GM12878 (cell line): ENCODE results near the gene B9D1. TPM values are rescaled to one million over a fixed set of nuclear protein-coding genes. Genes with fewer than 3 reads are reported as not detected.

Experiments
- ATAC-seq: fragments of 200-7000 bp; cut with Tn5 transposase; 3 replicates; pipeline ENCODE4 v1.9.1; 2020; ENCODE audit warnings: mild to moderate bottlenecking, moderate library complexity
- BruUV-seq: library from RNA; stranded (reverse); fragments of 400-500 nt; replicated peaks from 2 replicates; lab custom pipeline; 2021; lab: Mats Ljungman, UMichigan
- CTCF ChIA-PET: fragments of 300-600 bp; sonication (Branson Sonifier 250); formaldehyde crosslinking; extraction: SDS; loops from one replicate; lab custom pipeline; 2021; ENCODE audit warnings: inconsistent platforms; lab: Yijun Ruan, JAX
- POLR2A ChIA-PET: fragments of 350-600 bp; formaldehyde crosslinking; extraction: SDS; loops from one replicate; lab custom pipeline; 2021; ENCODE audit warnings: inconsistent platforms; lab: Charles Lee
- RAD21 ChIA-PET: fragments of 300-600 bp; sonication (Branson Sonifier 250); formaldehyde crosslinking; loops from one replicate; lab custom pipeline; 2023; ENCODE audit warnings: antibody characterized with exemption; ENCODE audit not compliant: unreplicated experiment; lab: Charles Lee
- SMC1A ChIA-PET: fragments of 300-600 bp; sonication (Branson Sonifier 250); formaldehyde crosslinking; loops from one replicate; lab custom pipeline; 2023; ENCODE audit not compliant: unreplicated experiment, uncharacterized antibody; lab: Charles Lee
- DNase-seq: peaks from one replicate; pipeline ENCODE4 v3.0.0-alpha.2; 2011; ENCODE audit warnings: low read depth, low spot score
- FAIRE-seq: peaks from 3 replicates; lab custom pipeline; 2011; peaks lifted over from hg19 to GRCh38; lab: Jason Lieb, UNC
- H2AFZ ChIP-seq: 2 replicates; pipeline ENCODE4 v1.6.0; 2011; ENCODE audit warnings: low read depth, low read length, control low read depth; ENCODE audit not compliant: control insufficient read depth
- H3K27ac ChIP-seq: 2 replicates; pipeline ENCODE4 v1.5.1; 2011; ENCODE audit warnings: control low read depth; ENCODE audit not compliant: control insufficient read depth, insufficient read depth
- H3K27me3 ChIP-seq, 2 experiments: replicated peaks in 1 of 2; 2 replicates each; pipeline versions ENCODE4 v1.6.0 to v1.6.1; 2011; ENCODE audit warnings: low read length in 1 of 2; ENCODE audit not compliant: control insufficient read depth in 2 of 2, insufficient read depth in 2 of 2
- H3K36me3 ChIP-seq, 2 experiments: 2 replicates each; pipeline ENCODE4 v1.5.1; 2011; ENCODE audit warnings: low read length in 1 of 2; ENCODE audit not compliant: control insufficient read depth in 2 of 2, insufficient read depth in 2 of 2
- H3K4me1 ChIP-seq: 2 replicates; pipeline ENCODE4 v1.6.1; 2011; ENCODE audit warnings: mild to moderate bottlenecking, low read length, moderate library complexity, mixed read lengths; ENCODE audit not compliant: control insufficient read depth, insufficient read depth
- H3K4me2 ChIP-seq: 2 replicates; pipeline ENCODE4 v1.6.0; 2011; ENCODE audit warnings: control low read depth; ENCODE audit not compliant: control insufficient read depth, insufficient read depth
- H3K4me3 ChIP-seq: fragments of 200-600 bp; sonication (generic); 2 replicates; pipeline ENCODE4 v1.5.1; 2016
- H3K79me2 ChIP-seq: 2 replicates; pipeline ENCODE4 v1.6.0; 2011; ENCODE audit warnings: low read length; ENCODE audit not compliant: control insufficient read depth, insufficient read depth
- H3K9ac ChIP-seq: 2 replicates; pipeline ENCODE4 v1.8.0; 2011; ENCODE audit warnings: low read length, control low read depth, mixed read lengths; ENCODE audit not compliant: control insufficient read depth, insufficient read depth
- H3K9me3 ChIP-seq: replicated peaks from 3 replicates; pipeline ENCODE4 v1.5.1; 2011; ENCODE audit warnings: mild to moderate bottlenecking, low read length; ENCODE audit not compliant: control insufficient read depth, insufficient read depth
- H4K20me1 ChIP-seq: 2 replicates; pipeline ENCODE4 v1.6.0; 2011; ENCODE audit not compliant: control insufficient read depth, insufficient read depth
- BCL11A ChIP-seq: IDR thresholded peaks from 2 replicates; pipeline ENCODE4 v1.6.1; 2011; ENCODE audit warnings: low read depth, low read length
- ETV6 ChIP-seq, 2 experiments: fragments of 450-650 bp in 1 of 2; IDR thresholded peaks in 1 of 2; conservative IDR thresholded peaks in 1 of 2; 2 replicates each; pipeline ENCODE4 v1.6.1; 2014; ENCODE audit warnings: antibody characterized with exemption in 1 of 2, borderline replicate concordance in 1 of 2, low read depth in 1 of 2, mild to moderate bottlenecking in 1 of 2, moderate library complexity in 1 of 2
- MTA2 ChIP-seq: fragments of 450-650 bp; IDR thresholded peaks from 2 replicates; pipeline ENCODE4 v1.6.1; 2016; ENCODE audit warnings: low read depth, mild to moderate bottlenecking, moderate library complexity
- NR2C2 ChIP-seq: IDR thresholded peaks from 2 replicates; pipeline ENCODE4 v1.6.1; 2011; ENCODE audit warnings: borderline replicate concordance, low read depth; ENCODE audit not compliant: control insufficient read depth, insufficient read length
- PAX5 ChIP-seq: IDR thresholded peaks from 2 replicates; pipeline ENCODE4 v1.6.1; 2011; ENCODE audit warnings: low read depth, low read length, borderline replicate concordance
- POLR2AphosphoS2 ChIP-seq: IDR thresholded peaks from 2 replicates; pipeline ENCODE4 v1.6.1; 2011; ENCODE audit warnings: low read depth, mild to moderate bottlenecking, low read length, improper control_type of control experiment, moderate library complexity
- RELA ChIP-seq: fragments of 450-650 bp; IDR thresholded peaks from 2 replicates; pipeline ENCODE4 v1.8.0; 2014; ENCODE audit warnings: borderline replicate concordance; ENCODE audit not compliant: partially characterized antibody
- SRF ChIP-seq, 2 experiments: IDR thresholded peaks; 2 replicates each; pipeline ENCODE4 v1.6.1; 2011; ENCODE audit warnings: low read depth in 2 of 2, low read length in 2 of 2, mild to moderate bottlenecking in 1 of 2, moderate library complexity in 1 of 2
- STAT1 ChIP-seq: fragments of 450-650 bp; conservative IDR thresholded peaks from 2 replicates; pipeline ENCODE4 v1.6.1; 2014; ENCODE audit warnings: antibody characterized with exemption, mild to moderate bottlenecking
- STAT3 ChIP-seq: IDR thresholded peaks from 2 replicates; pipeline ENCODE4 v1.6.1; 2011; ENCODE audit warnings: low read depth, low read length, improper control_type of control experiment
- YBX1 ChIP-seq: fragments of 450-650 bp; IDR thresholded peaks from 2 replicates; pipeline ENCODE4 v1.6.1; 2016; ENCODE audit warnings: antibody characterized with exemption
- YY1 ChIP-seq: IDR thresholded peaks from 2 replicates; pipeline ENCODE4 v1.6.1; 2011; ENCODE audit warnings: low read depth, mild to moderate bottlenecking, low read length
- ZZZ3 ChIP-seq: IDR thresholded peaks from 2 replicates; pipeline ENCODE4 v1.6.1; 2011; ENCODE audit warnings: low read depth; ENCODE audit not compliant: control insufficient read depth, insufficient read length
- WGBS: methylation state at CpG from one replicate; pipeline ENCODE4 v1.1.6; 2016; ENCODE audit warnings: low lambda C conversion rate; ENCODE audit not compliant: insufficient replicate concordance, insufficient coverage; ENCODE audit errors: missing lambda C conversion rate; 5-methylcytosine and 5-hydroxymethylcytosine counted together
- in situ Hi-C: fragments of 300-500 bp; cut with MboI; formaldehyde crosslinking; loops from 9 replicates; pipeline ENCODE4 v1.14.3; 2018; ENCODE audit warnings: mixed read lengths
- intact Hi-C: fragments of 100-400 bp; cut with micrococcal nuclease; formaldehyde crosslinking; loops from one replicate; pipeline ENCODE4 v1.14.2; 2022; ENCODE audit not compliant: unreplicated experiment
- polyA plus RNA-seq, 11 experiments: library from polyadenylated mRNA; depleted of rRNA in 4 of 11; unstranded in 6 of 11; stranded (reverse) in 5 of 11; fragments of >200 nt; fragmentation: Nextera tagmentation in 4 of 11; fragmentation: Illumina TruSeq in 1 of 11; extraction: Ambion mirVana in 4 of 11; extraction: Trizol in 1 of 11; gene quantifications; 1 replicate in 1 of 11; 2 replicates in 10 of 11; pipeline versions ENCODE4 v1.2.1 to v1.2.3, GENCODE V29; 2011 to 2016; ENCODE audit warnings: inconsistent platforms in 2 of 11, missing spikeins in 2 of 11, low read depth in 1 of 11
- total RNA-seq, 4 experiments: library from RNA; depleted of rRNA in 3 of 4; stranded (reverse); fragments of >200 nt in 3 of 4; fragmentation: Illumina TruSeq in 1 of 4; extraction: Trizol in 1 of 4; gene quantifications; 2 replicates each; pipeline versions ENCODE4 v1.2.1 to v1.2.3, GENCODE V29; 2013 to 2021
- TF ChIP-seq, protein P1 (sequence below): fragments of 450-650 bp; IDR thresholded peaks from 2 replicates; pipeline ENCODE4 v1.6.1; 2017; ENCODE audit warnings: mild to moderate bottlenecking, moderate library complexity
- TF ChIP-seq, protein P2 (sequence below): IDR thresholded peaks from 2 replicates; pipeline ENCODE4 v1.6.1; 2012; ENCODE audit warnings: low read depth, low read length, improper control_type of control experiment
- TF ChIP-seq, protein P3 (sequence below), 3 experiments: IDR thresholded peaks in 2 of 3; conservative IDR thresholded peaks in 1 of 3; 2 replicates each; pipeline ENCODE4 v1.5.1; 2011; ENCODE audit warnings: low read depth in 3 of 3, low read length in 3 of 3, mild to moderate bottlenecking in 3 of 3, control low read depth in 2 of 3, moderate library complexity in 2 of 3, inconsistent platforms in 1 of 3, mixed read lengths in 1 of 3; ENCODE audit not compliant: control insufficient read depth in 2 of 3, insufficient read depth in 1 of 3; ENCODE audit errors: extremely low read depth in 1 of 3

The B9D1 gene
- total and polyA plus RNA-seq, 10 of the 15 experiments (the other 5 are each of a cell fraction or from before 2014, with no cell fraction given), result 5.9 to 18.3 (median 9.8) TPM

- H3K27ac ChIP-seq, result no peak overlapping the region
- 82% methylated on average over 9 of the region's 9 CpGs for WGBS
- no peaks in the 10 kb centered on the region for H3K27me3 ChIP-seq
- ChIA-PET RAD21 (interaction anchor here (0.9 kb wide), 1 partner anchor 9 kb away, joined by 3 read pairs; the partner anchor contains the start of gene B9D1), POLR2A (no interaction called here), CTCF (interaction anchor here (1.3 kb wide), 1 partner anchor 9 kb away, joined by 4 read pairs; the partner anchor contains the start of gene B9D1), SMC1A (interaction anchor here (0.9 kb wide), 1 partner anchor 9 kb away, joined by 3 read pairs; no protein-coding TSS in a partner anchor)
- peaks cover 26% of the 10 kb centered on the region for H3K4me1 ChIP-seq
- no peak for ATAC-seq
- H3K9me3 ChIP-seq, result no peaks in the 10 kb centered on the region
- no peak overlapping the region for H2AFZ ChIP-seq
- H3K9ac ChIP-seq, result no peak overlapping the region
- no peak overlapping the region for H3K4me2 ChIP-seq
- H4K20me1 ChIP-seq, result 0 out of 2 replicates have a peak, but pooled peaks cover 3% of the 10 kb centered on the region
- in situ Hi-C loops, result no loop called here
- H3K79me2 ChIP-seq, result no peaks in the 10 kb centered on the region
- H3K4me3 ChIP-seq, result no peak overlapping the region
- DNase-seq, result no peak
- no peaks in the 10 kb centered on the region for H3K36me3 ChIP-seq
- intact Hi-C loops, result no loop called here
- no peak for TF ChIP-seq SRF (IDR thresholded peaks at IDR 0.05; ENCODE audit: low read depth in 2 of 2, low read length in 2 of 2)
- TF ChIP-seq RELA, result no peak
- no peak for TF ChIP-seq YBX1
- no peak for TF ChIP-seq POLR2AphosphoS2
- TF ChIP-seq ETV6 (conservative IDR thresholded peaks at IDR 0.05 in 1 of 2, IDR thresholded peaks at IDR 0.05 in 1 of 2; ENCODE audit: borderline replicate concordance in 1 of 2, low read depth in 1 of 2), result no peak
- no peak for TF ChIP-seq STAT1
- TF ChIP-seq, protein P1, sequence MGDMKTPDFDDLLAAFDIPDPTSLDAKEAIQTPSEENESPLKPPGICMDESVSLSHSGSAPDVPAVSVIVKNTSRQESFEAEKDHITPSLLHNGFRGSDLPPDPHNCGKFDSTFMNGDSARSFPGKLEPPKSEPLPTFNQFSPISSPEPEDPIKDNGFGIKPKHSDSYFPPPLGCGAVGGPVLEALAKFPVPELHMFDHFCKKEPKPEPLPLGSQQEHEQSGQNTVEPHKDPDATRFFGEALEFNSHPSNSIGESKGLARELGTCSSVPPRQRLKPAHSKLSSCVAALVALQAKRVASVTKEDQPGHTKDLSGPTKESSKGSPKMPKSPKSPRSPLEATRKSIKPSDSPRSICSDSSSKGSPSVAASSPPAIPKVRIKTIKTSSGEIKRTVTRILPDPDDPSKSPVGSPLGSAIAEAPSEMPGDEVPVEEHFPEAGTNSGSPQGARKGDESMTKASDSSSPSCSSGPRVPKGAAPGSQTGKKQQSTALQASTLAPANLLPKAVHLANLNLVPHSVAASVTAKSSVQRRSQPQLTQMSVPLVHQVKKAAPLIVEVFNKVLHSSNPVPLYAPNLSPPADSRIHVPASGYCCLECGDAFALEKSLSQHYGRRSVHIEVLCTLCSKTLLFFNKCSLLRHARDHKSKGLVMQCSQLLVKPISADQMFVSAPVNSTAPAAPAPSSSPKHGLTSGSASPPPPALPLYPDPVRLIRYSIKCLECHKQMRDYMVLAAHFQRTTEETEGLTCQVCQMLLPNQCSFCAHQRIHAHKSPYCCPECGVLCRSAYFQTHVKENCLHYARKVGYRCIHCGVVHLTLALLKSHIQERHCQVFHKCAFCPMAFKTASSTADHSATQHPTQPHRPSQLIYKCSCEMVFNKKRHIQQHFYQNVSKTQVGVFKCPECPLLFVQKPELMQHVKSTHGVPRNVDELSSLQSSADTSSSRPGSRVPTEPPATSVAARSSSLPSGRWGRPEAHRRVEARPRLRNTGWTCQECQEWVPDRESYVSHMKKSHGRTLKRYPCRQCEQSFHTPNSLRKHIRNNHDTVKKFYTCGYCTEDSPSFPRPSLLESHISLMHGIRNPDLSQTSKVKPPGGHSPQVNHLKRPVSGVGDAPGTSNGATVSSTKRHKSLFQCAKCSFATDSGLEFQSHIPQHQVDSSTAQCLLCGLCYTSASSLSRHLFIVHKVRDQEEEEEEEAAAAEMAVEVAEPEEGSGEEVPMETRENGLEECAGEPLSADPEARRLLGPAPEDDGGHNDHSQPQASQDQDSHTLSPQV, result no peak
- TF ChIP-seq PAX5, result no peak
- TF ChIP-seq NR2C2, result no peak
- TF ChIP-seq ZZZ3, result no peak
- TF ChIP-seq BCL11A, result no peak
- TF ChIP-seq MTA2, result no peak
- TF ChIP-seq, protein P2, sequence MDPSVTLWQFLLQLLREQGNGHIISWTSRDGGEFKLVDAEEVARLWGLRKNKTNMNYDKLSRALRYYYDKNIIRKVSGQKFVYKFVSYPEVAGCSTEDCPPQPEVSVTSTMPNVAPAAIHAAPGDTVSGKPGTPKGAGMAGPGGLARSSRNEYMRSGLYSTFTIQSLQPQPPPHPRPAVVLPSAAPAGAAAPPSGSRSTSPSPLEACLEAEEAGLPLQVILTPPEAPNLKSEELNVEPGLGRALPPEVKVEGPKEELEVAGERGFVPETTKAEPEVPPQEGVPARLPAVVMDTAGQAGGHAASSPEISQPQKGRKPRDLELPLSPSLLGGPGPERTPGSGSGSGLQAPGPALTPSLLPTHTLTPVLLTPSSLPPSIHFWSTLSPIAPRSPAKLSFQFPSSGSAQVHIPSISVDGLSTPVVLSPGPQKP, result no peak
- no peak for TF ChIP-seq YY1
- TF ChIP-seq, protein P3, sequence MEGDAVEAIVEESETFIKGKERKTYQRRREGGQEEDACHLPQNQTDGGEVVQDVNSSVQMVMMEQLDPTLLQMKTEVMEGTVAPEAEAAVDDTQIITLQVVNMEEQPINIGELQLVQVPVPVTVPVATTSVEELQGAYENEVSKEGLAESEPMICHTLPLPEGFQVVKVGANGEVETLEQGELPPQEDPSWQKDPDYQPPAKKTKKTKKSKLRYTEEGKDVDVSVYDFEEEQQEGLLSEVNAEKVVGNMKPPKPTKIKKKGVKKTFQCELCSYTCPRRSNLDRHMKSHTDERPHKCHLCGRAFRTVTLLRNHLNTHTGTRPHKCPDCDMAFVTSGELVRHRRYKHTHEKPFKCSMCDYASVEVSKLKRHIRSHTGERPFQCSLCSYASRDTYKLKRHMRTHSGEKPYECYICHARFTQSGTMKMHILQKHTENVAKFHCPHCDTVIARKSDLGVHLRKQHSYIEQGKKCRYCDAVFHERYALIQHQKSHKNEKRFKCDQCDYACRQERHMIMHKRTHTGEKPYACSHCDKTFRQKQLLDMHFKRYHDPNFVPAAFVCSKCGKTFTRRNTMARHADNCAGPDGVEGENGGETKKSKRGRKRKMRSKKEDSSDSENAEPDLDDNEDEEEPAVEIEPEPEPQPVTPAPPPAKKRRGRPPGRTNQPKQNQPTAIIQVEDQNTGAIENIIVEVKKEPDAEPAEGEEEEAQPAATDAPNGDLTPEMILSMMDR (IDR thresholded peaks at IDR 0.05 in 2 of 3, conservative IDR thresholded peaks at IDR 0.05 in 1 of 3; ENCODE audit: control insufficient read depth in 2 of 3, extremely low read depth in 1 of 3, insufficient read depth in 1 of 3, low read depth in 3 of 3, low read length in 3 of 3), result no peak
- no peak for TF ChIP-seq STAT3
- no peak for FAIRE-seq
- BruUV-seq, result no TSS peak
Measured at GRCh38 chr17:19372011-19372370, 9.5 kb upstream of the B9D1 start.
